GM12878 (cell line): ENCODE measurements around the gene BTBD7.

Experiments used
- GABPA ChIP-seq: IDR thresholded peaks from 2 replicates; pipeline ENCODE4 v1.6.1; 2014; ENCODE audit warnings: antibody characterized with exemption, low read depth, mild to moderate bottlenecking, inconsistent platforms
- MXI1 ChIP-seq: fragments of 150-350 bp; IDR thresholded peaks from 2 replicates; pipeline ENCODE4 v1.6.1; 2011; ENCODE audit warnings: low read depth, mild to moderate bottlenecking, inconsistent platforms, low read length, improper control_type of control experiment
- TAF1 ChIP-seq: IDR thresholded peaks from 2 replicates; pipeline ENCODE4 v1.6.1; 2011; ENCODE audit warnings: mild to moderate bottlenecking, low read depth, low read length, borderline replicate concordance
- TF ChIP-seq, protein P1 (sequence below), 3 experiments: IDR thresholded peaks in 2 of 3; conservative IDR thresholded peaks in 1 of 3; 2 replicates each; pipeline ENCODE4 v1.5.1; 2011; ENCODE audit warnings: low read depth in 3 of 3, low read length in 3 of 3, mild to moderate bottlenecking in 3 of 3, control low read depth in 2 of 3, moderate library complexity in 2 of 3, inconsistent platforms in 1 of 3, mixed read lengths in 1 of 3; ENCODE audit not compliant: control insufficient read depth in 2 of 3, insufficient read depth in 1 of 3; ENCODE audit errors: extremely low read depth in 1 of 3

DNA sequence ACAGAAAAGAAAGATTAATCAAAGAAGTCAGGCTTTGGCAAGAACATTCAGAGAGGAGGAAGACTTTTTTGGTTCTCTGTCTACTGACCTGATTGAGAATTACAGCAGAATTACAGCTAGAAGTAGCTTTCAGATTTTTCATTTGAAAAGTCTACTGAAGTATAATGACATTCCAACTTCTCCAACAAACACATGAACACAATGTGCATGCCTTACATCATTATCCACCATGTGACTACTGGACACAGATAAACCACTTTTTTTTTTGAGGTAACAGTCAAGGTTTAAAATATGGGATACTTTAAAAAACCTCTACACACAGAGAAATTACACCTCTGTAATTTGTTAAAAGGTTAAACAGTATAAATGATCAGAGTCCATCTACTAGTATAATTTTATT, 12.3 kb downstream of the BTBD7 start:
- no peak for TF ChIP-seq GABPA
- no peak for TF ChIP-seq MXI1
- no peak for TF ChIP-seq TAF1
- TF ChIP-seq, protein P1, sequence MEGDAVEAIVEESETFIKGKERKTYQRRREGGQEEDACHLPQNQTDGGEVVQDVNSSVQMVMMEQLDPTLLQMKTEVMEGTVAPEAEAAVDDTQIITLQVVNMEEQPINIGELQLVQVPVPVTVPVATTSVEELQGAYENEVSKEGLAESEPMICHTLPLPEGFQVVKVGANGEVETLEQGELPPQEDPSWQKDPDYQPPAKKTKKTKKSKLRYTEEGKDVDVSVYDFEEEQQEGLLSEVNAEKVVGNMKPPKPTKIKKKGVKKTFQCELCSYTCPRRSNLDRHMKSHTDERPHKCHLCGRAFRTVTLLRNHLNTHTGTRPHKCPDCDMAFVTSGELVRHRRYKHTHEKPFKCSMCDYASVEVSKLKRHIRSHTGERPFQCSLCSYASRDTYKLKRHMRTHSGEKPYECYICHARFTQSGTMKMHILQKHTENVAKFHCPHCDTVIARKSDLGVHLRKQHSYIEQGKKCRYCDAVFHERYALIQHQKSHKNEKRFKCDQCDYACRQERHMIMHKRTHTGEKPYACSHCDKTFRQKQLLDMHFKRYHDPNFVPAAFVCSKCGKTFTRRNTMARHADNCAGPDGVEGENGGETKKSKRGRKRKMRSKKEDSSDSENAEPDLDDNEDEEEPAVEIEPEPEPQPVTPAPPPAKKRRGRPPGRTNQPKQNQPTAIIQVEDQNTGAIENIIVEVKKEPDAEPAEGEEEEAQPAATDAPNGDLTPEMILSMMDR (IDR thresholded peaks at IDR 0.05 in 2 of 3, conservative IDR thresholded peaks at IDR 0.05 in 1 of 3; ENCODE audit: control insufficient read depth in 2 of 3, extremely low read depth in 1 of 3, insufficient read depth in 1 of 3, low read depth in 3 of 3, low read length in 3 of 3), result no peak
